Measurements from ENCODE around the gene GREB1.

GREB1 gene

GRCh38 chr2:11540996-11541692 is 7.3 kb downstream of the GREB1 start:
- no peak for FAIRE-seq

- no peak for FAIRE-seq
Measured at GRCh38 chr2:11541693-11542274, 7.9 kb downstream of the GREB1 start.

- FAIRE-seq: no peak
Measured at GRCh38 chr2:11542275-11542819, 8.5 kb downstream of the GREB1 start.

GRCh38 chr2:11543337-11544216 is 9.7 kb downstream of the GREB1 start:
- FAIRE-seq: no peak

GRCh38 chr2:11546072-11546471 is 12.2 kb downstream of the GREB1 start:
- no peak for FAIRE-seq

GRCh38 chr2:11547912-11548497 is 14.2 kb downstream of the GREB1 start:
- FAIRE-seq: no peak

GRCh38 chr2:11550302-11550701 is 16.5 kb downstream of the GREB1 start:
- no peak for FAIRE-seq

GRCh38 chr2:11550901-11551568 is 17.2 kb downstream of the GREB1 start:
- no peak for FAIRE-seq

GRCh38 chr2:11551569-11552259 is 17.9 kb downstream of the GREB1 start:
- FAIRE-seq: no peak

GRCh38 chr2:11552260-11552638 is 18.4 kb downstream of the GREB1 start:
- FAIRE-seq: no peak

GRCh38 chr2:11553661-11554398 is 20.0 kb downstream of the GREB1 start:
- no peak for FAIRE-seq

- no peak for FAIRE-seq
Measured at GRCh38 chr2:11554399-11554716, 20.5 kb downstream of the GREB1 start.

- no peak for FAIRE-seq
Measured at GRCh38 chr2:11556101-11556806, 22.4 kb downstream of the GREB1 start.

- FAIRE-seq: no peak
Measured at GRCh38 chr2:11558214-11558886, 24.5 kb downstream of the GREB1 start.

- no peak for FAIRE-seq
Measured at GRCh38 chr2:11559066-11559785, 25.4 kb downstream of the GREB1 start.

GRCh38 chr2:11559786-11560155 is 25.9 kb downstream of the GREB1 start:
- FAIRE-seq: no peak

- FAIRE-seq: no peak
Measured at GRCh38 chr2:11560806-11561205, 27.0 kb downstream of the GREB1 start.

GRCh38 chr2:11562011-11562410 is 28.2 kb downstream of the GREB1 start:
- no peak for FAIRE-seq

GRCh38 chr2:11562476-11562875 is 28.6 kb downstream of the GREB1 start:
- FAIRE-seq: no peak

Data from islet of Langerhans (tissue), 1 donor.